Measurements from ENCODE around the gene NFYC.
A peak's percentile ranks its signal among the peaks of the same experiment; 100 is the strongest.

NFYC gene

DNA sequence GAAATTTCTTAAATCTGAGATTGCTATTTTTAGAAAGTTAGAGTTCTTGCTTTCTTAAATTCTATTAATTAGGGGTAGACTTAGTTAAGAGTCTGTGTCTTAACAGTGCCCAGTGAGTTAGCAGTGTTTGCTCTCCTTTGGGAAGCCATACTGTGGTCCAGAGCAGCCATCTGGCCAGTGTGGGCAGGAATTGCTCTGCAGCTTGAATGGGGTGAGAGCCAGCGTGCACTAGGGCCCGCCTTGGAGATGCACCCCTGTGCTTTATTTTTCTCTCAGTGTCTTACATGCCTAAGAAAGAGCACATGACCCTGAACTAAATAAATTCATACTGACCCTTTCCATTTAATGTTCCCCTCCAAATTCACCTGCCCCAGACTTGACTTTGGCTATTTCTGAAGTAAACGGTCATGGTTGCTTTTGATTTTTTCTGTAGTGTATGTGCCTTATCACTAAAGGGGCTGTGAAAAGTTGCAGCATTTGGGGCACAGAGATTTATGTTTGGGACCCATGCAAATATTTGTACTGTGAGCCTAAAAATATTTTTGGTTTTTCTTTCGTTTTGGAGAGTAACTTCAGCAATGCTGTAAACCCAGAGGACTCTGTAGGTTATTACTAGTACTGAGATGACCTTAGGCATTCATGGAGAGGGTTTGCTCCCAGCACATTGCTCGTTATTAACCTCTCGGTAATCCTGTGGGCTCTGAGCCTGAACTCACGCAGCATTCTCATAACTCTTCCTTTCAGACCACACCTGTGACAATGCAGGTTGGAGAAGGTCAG, 70.8 kb downstream of the NFYC start:
- no peak for DNase-seq

GRCh38 chr1:40763742-40764532, 72.4 kb downstream of the NFYC start:
- DNase-seq: peak; percentile 7

- no peak for DNase-seq
Measured at GRCh38 chr1:40764981-40765380, 73.5 kb downstream of the NFYC start.

GRCh38 chr1:40766017-40766416, 74.5 kb downstream of the NFYC start:
- DNase-seq: no peak

GRCh38 chr1:40766560-40766959, 75.1 kb downstream of the NFYC start:
- DNase-seq: no peak

DNA sequence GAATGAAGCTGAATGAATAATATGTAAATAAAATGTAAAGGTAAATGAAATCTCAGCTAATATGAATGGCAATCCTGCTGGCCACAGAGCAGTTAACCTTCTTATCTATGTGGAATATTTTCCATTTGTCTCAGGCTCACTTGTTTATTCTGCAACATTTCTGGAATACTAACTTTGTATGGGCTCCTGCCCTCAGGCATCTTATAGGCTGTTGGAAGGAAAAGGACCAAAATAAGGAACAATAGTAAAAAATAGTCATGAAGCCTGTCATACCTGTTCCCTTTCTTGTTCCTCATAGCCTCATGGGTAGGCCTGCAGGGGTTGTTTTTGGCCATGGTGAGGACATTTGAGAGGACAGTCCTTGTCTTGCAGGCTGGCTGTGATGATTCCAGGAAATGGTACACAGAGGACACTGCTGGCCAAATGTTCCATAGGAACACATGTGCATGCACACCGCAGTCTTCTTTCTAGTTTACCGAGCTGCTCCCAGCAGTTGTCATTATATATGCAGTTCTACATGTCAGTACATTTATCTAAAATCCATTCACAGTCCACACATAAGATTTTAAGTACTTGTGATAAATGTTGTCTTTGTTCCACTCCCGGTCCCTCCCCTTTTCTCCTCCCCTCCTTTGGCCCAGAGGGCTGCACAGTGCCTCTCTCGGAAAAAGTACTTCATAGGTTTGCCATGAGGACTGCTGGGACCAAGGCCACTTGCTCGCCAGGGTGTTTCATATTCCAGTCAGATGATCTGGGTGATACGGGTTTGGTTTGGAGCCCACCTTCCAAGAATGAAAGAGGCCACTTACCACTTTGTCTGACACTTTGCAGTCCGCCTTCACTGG, 76.9 kb downstream of the NFYC start:
- no peak for DNase-seq

- no peak for DNase-seq
Measured at GRCh38 chr1:40769815-40770214, 78.3 kb downstream of the NFYC start.

- DNase-seq: no peak
Measured at GRCh38 chr1:40770296-40771070, 79.0 kb downstream of the NFYC start.

- DNase-seq: no peak
Measured at GRCh38 chr1:40772146-40772955, 80.8 kb downstream of the NFYC start.

- DNase-seq: no peak
Measured at GRCh38 chr1:40773748-40774265, 82.3 kb downstream of the NFYC start.

GRCh38 chr1:40774266-40774998, 82.9 kb downstream of the NFYC start:
- DNase-seq: peak; percentile 51

GRCh38 chr1:40776236-40777072, 85.0 kb downstream of the NFYC start:
- DNase-seq: no peak

DNA sequence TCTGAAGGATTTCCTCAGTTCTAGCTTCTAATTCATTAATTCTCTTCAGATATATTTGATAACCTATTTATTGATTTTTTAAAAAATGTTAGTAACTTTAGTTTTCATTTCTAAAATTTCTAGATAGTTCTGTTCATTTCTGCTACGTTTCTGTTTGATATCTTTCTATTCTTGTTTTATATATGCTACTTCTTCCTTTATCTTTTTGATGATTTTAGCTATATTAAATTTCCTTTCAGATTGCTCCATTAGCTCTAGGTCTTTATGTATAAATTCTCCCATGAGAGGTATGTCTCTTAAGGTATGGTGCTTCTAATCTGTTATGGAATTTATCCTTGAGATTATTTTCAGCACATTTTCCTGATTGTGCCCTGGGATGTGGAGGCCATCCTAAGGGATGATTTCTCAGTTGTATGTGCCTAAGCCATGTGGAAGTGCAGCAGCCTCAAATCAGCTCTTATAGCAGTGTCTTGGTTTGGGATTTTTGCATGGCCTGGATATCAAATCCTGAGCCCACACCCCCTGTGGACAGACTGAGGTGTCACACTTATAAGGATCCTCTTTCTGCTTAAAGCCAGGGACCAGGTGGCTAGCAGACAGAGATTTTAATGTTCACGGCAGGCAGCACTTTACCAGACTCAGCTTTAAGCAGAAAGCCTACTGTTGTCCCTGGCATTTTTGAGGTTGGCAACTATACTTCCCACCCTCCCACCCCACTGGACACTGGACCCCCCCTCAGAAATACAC, 85.9 kb downstream of the NFYC start:
- DNase-seq: no peak

DNA sequence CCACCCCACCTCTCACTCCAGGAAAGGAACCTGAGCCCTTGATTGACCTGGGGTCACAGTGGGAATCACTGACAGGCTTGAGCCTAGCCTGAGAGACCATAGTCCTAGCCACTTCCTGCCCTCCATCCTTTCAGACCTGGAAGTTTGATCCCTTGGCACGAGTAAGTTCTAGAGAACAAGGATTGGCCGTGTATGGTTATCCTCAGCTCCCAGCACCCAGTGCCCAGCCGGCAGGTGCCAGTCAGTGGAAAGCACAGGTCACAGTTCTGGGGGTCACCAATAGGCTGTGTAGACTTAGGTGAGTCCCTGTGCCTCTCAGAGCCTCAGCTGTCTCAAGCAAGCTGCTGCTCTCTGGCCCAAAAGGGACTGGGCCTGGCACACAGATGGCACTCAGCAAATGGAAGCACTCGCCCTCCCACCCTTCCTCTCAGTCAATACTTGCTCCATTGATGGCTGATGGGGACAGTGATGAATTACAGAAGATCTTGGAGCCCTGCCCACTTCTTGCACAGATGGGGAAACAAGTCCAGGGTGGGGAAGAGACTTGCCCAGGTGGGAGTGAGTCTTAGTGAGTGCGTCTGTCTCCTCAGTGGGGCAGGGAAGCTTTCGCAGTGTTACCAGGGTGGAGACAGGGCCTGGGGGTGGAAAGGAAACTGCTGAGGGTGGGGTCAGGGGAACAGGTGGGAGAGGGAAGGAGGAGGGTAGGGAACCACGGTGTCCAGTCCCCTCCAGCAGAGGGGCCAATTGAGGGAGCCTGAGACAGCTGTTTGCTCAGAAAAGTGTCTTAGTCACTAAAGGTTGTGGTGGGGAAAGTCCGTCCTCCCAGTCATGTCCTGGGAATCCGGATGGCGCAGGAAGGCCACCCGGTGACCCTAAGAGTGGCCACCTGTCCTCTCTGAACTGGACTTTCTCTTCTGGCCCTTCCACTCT, 89.4 kb downstream of the NFYC start:
- no peak for DNase-seq

DNA sequence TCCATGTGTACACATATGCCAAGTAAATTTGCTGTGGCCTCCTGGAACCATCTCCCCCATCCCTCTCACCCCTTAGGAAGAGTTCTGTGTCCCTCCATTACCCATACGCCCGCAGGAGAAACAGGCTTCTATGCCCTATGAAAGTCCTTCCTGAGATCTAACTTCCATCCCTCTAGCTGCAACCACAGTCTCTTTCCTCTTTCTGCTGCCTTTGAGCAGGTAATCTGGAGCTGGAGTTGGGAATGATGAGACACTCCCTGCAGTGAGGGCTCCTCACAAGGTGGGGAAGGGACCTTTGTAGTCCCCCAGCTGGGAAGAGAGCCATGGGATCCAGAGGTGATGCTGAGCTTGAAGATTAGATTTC, 90.1 kb downstream of the NFYC start:
- DNase-seq: no peak

- DNase-seq: no peak
Measured at GRCh38 chr1:40782371-40782956, 91.0 kb downstream of the NFYC start.
